HCT116 (cell line): ENCODE data around the gene ACVR1. TPM values are rescaled to one million over a fixed set of nuclear protein-coding genes. Genes with fewer than 3 reads are reported as not detected.

Experiments used
- ATAC-seq: fragments of 200-7000 bp; cut with Tn5 transposase; 2 replicates; pipeline ENCODE4 v1.9.1; 2020; ENCODE audit warnings: mild to moderate bottlenecking, moderate library complexity
- BruUV-seq: library from RNA; stranded (reverse); fragments of 400-500 nt; replicated peaks from 2 replicates; lab custom pipeline; 2021; lab: Mats Ljungman, UMichigan
- CTCF ChIA-PET: fragments of 300-600 bp; sonication (Branson Sonifier 250); formaldehyde crosslinking; loops from one replicate; lab custom pipeline; 2021; ENCODE audit warnings: antibody characterized with exemption; lab: Charles Lee
- POLR2A ChIA-PET: fragments of 300-600, 350-600 bp; sonication (Branson Sonifier 250); formaldehyde crosslinking; loops from one replicate; lab custom pipeline; 2021; ENCODE audit warnings: antibody characterized with exemption; lab: Charles Lee
- RAD21 ChIA-PET, 2 experiments: fragments of 300-600 bp; sonication (Branson Sonifier 250); formaldehyde crosslinking; loops; one replicate each; lab custom pipeline; 2023; ENCODE audit warnings: low total read pairs in 2 of 2; ENCODE audit not compliant: uncharacterized antibody in 2 of 2, unreplicated experiment in 2 of 2, low non-redundant PET in 1 of 2; lab: Charles Lee
- DNase-seq: peaks from one replicate; pipeline ENCODE4 v3.0.0-alpha.2; 2010; ENCODE audit warnings: low read depth, low spot score
- H2AFZ ChIP-seq: fragments of 200-600 bp; shearing (Covaris generic), sonication (generic); 2 replicates; pipeline ENCODE4 v1.6.1; 2017; ENCODE audit warnings: low read depth, mixed run types, mixed read lengths, antibody characterized with exemption, low read length; ENCODE audit not compliant: poor library complexity, severe bottlenecking
- H3K27ac ChIP-seq: 2 replicates; pipeline ENCODE4 v1.5.1; 2012; ENCODE audit warnings: low read depth, low read length
- H3K27me3 ChIP-seq: fragments of 200-600 bp; sonication (generic); 2 replicates; pipeline ENCODE4 v1.6.1; 2016; ENCODE audit warnings: mixed run types, low read length, mixed read lengths; ENCODE audit not compliant: insufficient read depth
- H3K36me3 ChIP-seq, 2 experiments: fragments of 200-500 bp in 1 of 2; fragments of 200-600 bp in 1 of 2; sonication (Bioruptor generic) in 1 of 2; sonication (generic) in 1 of 2; 2 replicates each; pipeline versions ENCODE4 v1.5.1 to v1.6.1; 2014 to 2016; ENCODE audit warnings: low read length in 2 of 2, inconsistent platforms in 1 of 2, mixed read lengths in 1 of 2, mixed run types in 1 of 2; ENCODE audit not compliant: insufficient read depth in 2 of 2, control insufficient read depth in 1 of 2
- H3K4me1 ChIP-seq, 2 experiments: fragments of 200-600 bp in 1 of 2; sonication (generic) in 1 of 2; 2 replicates each; pipeline versions ENCODE4 v1.5.1 to v1.6.1; 2012 to 2017; ENCODE audit warnings: low read length in 2 of 2, inconsistent platforms in 1 of 2, mild to moderate bottlenecking in 1 of 2, mixed read lengths in 1 of 2, mixed run types in 1 of 2, moderate library complexity in 1 of 2; ENCODE audit not compliant: insufficient read depth in 2 of 2, control insufficient read depth in 1 of 2
- H3K4me2 ChIP-seq: fragments of 200-600 bp; sonication (generic); 2 replicates; pipeline ENCODE4 v1.6.1; 2017; ENCODE audit warnings: mixed run types, low read length, mixed read lengths
- H3K4me3 ChIP-seq, 2 experiments: fragments of 200-600 bp in 1 of 2; sonication (generic) in 1 of 2; replicated peaks in 1 of 2; 2 replicates each; pipeline ENCODE4 v1.5.1; 2011 to 2016; ENCODE audit warnings: low read length in 2 of 2, control low read depth in 1 of 2, low read depth in 1 of 2, mild to moderate bottlenecking in 1 of 2, mixed read lengths in 1 of 2, mixed run types in 1 of 2
- H3K79me2 ChIP-seq: fragments of 200-600 bp; sonication (generic); 2 replicates; pipeline ENCODE4 v1.6.1; 2017; ENCODE audit warnings: mild to moderate bottlenecking, mixed run types, low read length, moderate library complexity, mixed read lengths; ENCODE audit not compliant: insufficient read depth
- H3K9ac ChIP-seq: fragments of 200-600 bp; sonication (generic); 2 replicates; pipeline ENCODE4 v1.6.1; 2016; ENCODE audit warnings: low read length, mixed read lengths
- H3K9me2 ChIP-seq: fragments of 200-600 bp; sonication (generic), shearing (Covaris generic); 2 replicates; pipeline ENCODE4 v1.6.1; 2017; ENCODE audit warnings: mixed run types, mild to moderate bottlenecking, moderate library complexity; ENCODE audit not compliant: insufficient read depth
- H3K9me3 ChIP-seq, 2 experiments: fragments of 200-500 bp in 1 of 2; fragments of 200-600 bp in 1 of 2; sonication (Bioruptor generic) in 1 of 2; sonication (generic) in 1 of 2; 2 replicates each; pipeline ENCODE4 v1.6.1; 2014 to 2017; ENCODE audit warnings: low read length in 2 of 2, mixed read lengths in 2 of 2, inconsistent platforms in 1 of 2, low read depth in 1 of 2, mild to moderate bottlenecking in 1 of 2, mixed run types in 1 of 2, moderate library complexity in 1 of 2; ENCODE audit not compliant: control insufficient read depth in 1 of 2, insufficient read depth in 1 of 2
- H4K20me1 ChIP-seq: fragments of 200-600 bp; sonication (generic), shearing (Covaris generic); 2 replicates; pipeline ENCODE4 v1.6.1; 2017; ENCODE audit warnings: mixed run types, mild to moderate bottlenecking, moderate library complexity; ENCODE audit not compliant: insufficient read depth
- POLR2AphosphoS5 ChIP-seq: IDR thresholded peaks from 2 replicates; pipeline ENCODE4 v1.6.1; 2011; ENCODE audit warnings: mild to moderate bottlenecking, low read depth, low read length, moderate library complexity
- RAD21 ChIP-seq: IDR thresholded peaks from 2 replicates; pipeline ENCODE4 v1.6.1; 2012; ENCODE audit warnings: low read depth, mild to moderate bottlenecking
- SP1 ChIP-seq: IDR thresholded peaks from 2 replicates; pipeline ENCODE4 v1.6.1; 2012; ENCODE audit warnings: low read depth
- ZFX ChIP-seq: fragments of 450-650 bp; IDR thresholded peaks from 2 replicates; pipeline ENCODE4 v1.6.1; 2017
- ZNF274 ChIP-seq: fragments of 200-500 bp; sonication (Bioruptor generic); IDR thresholded peaks from 2 replicates; pipeline ENCODE4 v1.6.1; 2014; ENCODE audit warnings: mild to moderate bottlenecking, low read depth, low read length, inconsistent platforms
- intact Hi-C: fragments of 100-400 bp; cut with micrococcal nuclease; formaldehyde crosslinking; loops from 2 replicates; pipeline ENCODE4 v1.10.0; 2022
- total RNA-seq: library from RNA; stranded (reverse); gene quantifications from one replicate; pipeline ENCODE4 v1.2.1, GENCODE V29; 2021; ENCODE audit not compliant: unreplicated experiment
- TF ChIP-seq, protein P1 (sequence below): IDR thresholded peaks from 2 replicates; pipeline ENCODE4 v1.6.1; 2012; ENCODE audit warnings: low read depth
- TF ChIP-seq, protein P2 (sequence below): IDR thresholded peaks from 2 replicates; pipeline ENCODE4 v1.6.1; 2012

ACVR1 gene
- total RNA-seq, 1 experiment from 2014 or later, result 16.9 TPM

DNA sequence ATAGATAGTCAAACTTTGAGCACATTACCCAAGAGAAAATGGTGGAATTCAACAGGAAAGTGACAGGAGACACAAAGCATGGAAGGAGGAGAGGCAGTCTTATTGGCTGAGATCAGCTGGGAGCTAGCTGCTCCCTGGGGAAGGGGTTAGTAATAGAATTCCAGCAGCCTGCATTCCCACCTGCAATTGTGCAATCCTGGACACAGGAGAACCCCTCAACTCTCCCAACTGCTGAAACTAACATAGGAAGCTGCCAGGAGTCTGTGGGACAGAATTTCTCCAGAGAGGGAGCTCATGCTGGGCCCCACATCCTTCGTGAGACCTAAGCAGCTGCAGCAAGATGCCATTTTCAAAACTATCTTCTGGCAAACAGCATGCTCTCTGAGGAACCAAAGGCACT lies 177.7 kb downstream of the ACVR1 start (continued):
- TF ChIP-seq, protein P1, sequence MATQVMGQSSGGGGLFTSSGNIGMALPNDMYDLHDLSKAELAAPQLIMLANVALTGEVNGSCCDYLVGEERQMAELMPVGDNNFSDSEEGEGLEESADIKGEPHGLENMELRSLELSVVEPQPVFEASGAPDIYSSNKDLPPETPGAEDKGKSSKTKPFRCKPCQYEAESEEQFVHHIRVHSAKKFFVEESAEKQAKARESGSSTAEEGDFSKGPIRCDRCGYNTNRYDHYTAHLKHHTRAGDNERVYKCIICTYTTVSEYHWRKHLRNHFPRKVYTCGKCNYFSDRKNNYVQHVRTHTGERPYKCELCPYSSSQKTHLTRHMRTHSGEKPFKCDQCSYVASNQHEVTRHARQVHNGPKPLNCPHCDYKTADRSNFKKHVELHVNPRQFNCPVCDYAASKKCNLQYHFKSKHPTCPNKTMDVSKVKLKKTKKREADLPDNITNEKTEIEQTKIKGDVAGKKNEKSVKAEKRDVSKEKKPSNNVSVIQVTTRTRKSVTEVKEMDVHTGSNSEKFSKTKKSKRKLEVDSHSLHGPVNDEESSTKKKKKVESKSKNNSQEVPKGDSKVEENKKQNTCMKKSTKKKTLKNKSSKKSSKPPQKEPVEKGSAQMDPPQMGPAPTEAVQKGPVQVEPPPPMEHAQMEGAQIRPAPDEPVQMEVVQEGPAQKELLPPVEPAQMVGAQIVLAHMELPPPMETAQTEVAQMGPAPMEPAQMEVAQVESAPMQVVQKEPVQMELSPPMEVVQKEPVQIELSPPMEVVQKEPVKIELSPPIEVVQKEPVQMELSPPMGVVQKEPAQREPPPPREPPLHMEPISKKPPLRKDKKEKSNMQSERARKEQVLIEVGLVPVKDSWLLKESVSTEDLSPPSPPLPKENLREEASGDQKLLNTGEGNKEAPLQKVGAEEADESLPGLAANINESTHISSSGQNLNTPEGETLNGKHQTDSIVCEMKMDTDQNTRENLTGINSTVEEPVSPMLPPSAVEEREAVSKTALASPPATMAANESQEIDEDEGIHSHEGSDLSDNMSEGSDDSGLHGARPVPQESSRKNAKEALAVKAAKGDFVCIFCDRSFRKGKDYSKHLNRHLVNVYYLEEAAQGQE, result no peak
- TF ChIP-seq SP1 (no peak), ZNF274 (no peak), POLR2AphosphoS5 (no peak), ZFX (no peak)
- TF ChIP-seq, protein P2, sequence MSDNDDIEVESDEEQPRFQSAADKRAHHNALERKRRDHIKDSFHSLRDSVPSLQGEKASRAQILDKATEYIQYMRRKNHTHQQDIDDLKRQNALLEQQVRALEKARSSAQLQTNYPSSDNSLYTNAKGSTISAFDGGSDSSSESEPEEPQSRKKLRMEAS, result no peak

DNA sequence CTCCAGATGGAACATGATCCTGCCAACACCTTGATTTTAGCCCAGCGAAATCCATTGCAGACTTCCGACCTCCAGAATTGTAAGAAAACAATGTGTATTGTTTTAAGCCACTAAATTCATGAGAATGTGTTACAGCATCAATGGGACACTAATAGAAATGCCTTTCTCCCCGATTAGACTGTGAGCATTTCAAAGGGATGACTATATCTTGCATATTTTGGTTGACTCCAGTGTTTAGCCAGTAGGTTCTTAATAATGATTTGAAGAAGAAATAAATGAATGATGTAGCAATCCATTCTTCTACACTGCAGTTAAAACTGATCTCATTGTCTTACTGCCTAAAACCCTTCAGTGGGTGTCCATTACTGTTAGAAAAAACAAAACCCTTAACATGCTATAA lies 180.1 kb downstream of the ACVR1 start:
- POLR2A ChIA-PET, result no interaction called here
- Histone ChIP-seq H3K4me1 (no peaks in the 10 kb centered on the region), H3K4me3 (no peak overlapping the region), H3K27ac (no peak overlapping the region), H3K79me2 (no peaks in the 10 kb centered on the region), H3K9ac (no peak overlapping the region), H3K36me3 (no peaks in the 10 kb centered on the region), H4K20me1 (no peaks in the 10 kb centered on the region), H3K4me2 (no peak overlapping the region), H3K9me3 (no peaks in the 10 kb centered on the region), H3K9me2 (no peaks in the 10 kb centered on the region), H2AFZ (no peak overlapping the region), H3K27me3 (no peaks in the 10 kb centered on the region)
- CTCF ChIA-PET, result no interaction called here
- TF ChIP-seq RAD21, result no peak
- BruUV-seq, result no TSS peak
- intact Hi-C loops, result no loop called here
- no peak for DNase-seq
- RAD21 ChIA-PET, result no interaction called here
- ATAC-seq, result no peak
